BJ (cell line): ENCODE measurements around the gene ABCG5. TPM values are rescaled to one million over a fixed set of nuclear protein-coding genes. Genes with fewer than 3 reads are reported as not detected.

ENCODE experiments used
- CTCF ChIA-PET: fragments of 350-600 bp; formaldehyde crosslinking; extraction: SDS; loops from one replicate; lab custom pipeline; 2021; ENCODE audit warnings: antibody characterized with exemption, inconsistent platforms; lab: Yijun Ruan, JAX
- POLR2A ChIA-PET: fragments of 300-600 bp; sonication (Branson Sonifier 250); formaldehyde crosslinking; extraction: SDS; loops from one replicate; lab custom pipeline; 2021; ENCODE audit warnings: antibody characterized with exemption; lab: Charles Lee
- DNase-seq: peaks from one replicate; pipeline ENCODE4 v3.0.0-alpha.2; 2011; ENCODE audit warnings: low read depth
- H3K27me3 ChIP-seq: 2 replicates; pipeline ENCODE4 v1.6.0; 2011; ENCODE audit warnings: low read length; ENCODE audit not compliant: control insufficient read depth, insufficient read depth
- H3K36me3 ChIP-seq: 2 replicates; pipeline ENCODE4 v1.5.1; 2011; ENCODE audit warnings: low read length; ENCODE audit not compliant: control insufficient read depth, insufficient read depth
- H3K4me3 ChIP-seq: 2 replicates; pipeline ENCODE4 v1.5.1; 2011; ENCODE audit warnings: low read depth, mild to moderate bottlenecking, control low read depth, low read length
- CTCF ChIP-seq: IDR thresholded peaks from 2 replicates; pipeline ENCODE4 v1.5.1; 2011; ENCODE audit warnings: low read depth, mild to moderate bottlenecking, control low read depth, inconsistent platforms, low read length, moderate library complexity; ENCODE audit not compliant: insufficient read depth
- polyA plus RNA-seq: library from polyadenylated mRNA; depleted of rRNA; stranded (reverse); fragments of >200 nt; gene quantifications from 2 replicates; pipeline ENCODE4 v1.2.3, GENCODE V29; 2011

Gene ABCG5
- polyA plus RNA-seq, 1 experiment = not detected

- peak; percentile 9; the same call in 1 of the 2 replicates for TF ChIP-seq CTCF
- no peaks in the 10 kb centered on the region for H3K27me3 ChIP-seq
- 0 out of 2 replicates have a peak, but pooled peaks cover 2% of the 10 kb centered on the region for H3K36me3 ChIP-seq
- H3K4me3 ChIP-seq = no peak overlapping the region
- ChIA-PET CTCF (interaction anchor here (0.7 to 1.6 kb wide), 3 partner anchors 8 to 61 kb away, joined by 3 to 4 read pairs (median 3); partner anchors contain the start of gene DYNC2LI1), POLR2A (interaction anchor here (1.0 kb wide), 1 partner anchor 24 kb away, joined by 3 read pairs; no protein-coding TSS in a partner anchor)
- DNase-seq = no peak
These were observed 40.3 kb downstream of the ABCG5 start for GRCh38 chr2:43798300-43798699.

GRCh38 chr2:43796206-43796605, 42.4 kb downstream of the ABCG5 start:
- Histone ChIP-seq H3K36me3 (0 out of 2 replicates have a peak, but pooled peaks cover 2% of the 10 kb centered on the region), H3K27me3 (no peaks in the 10 kb centered on the region), H3K4me3 (no peak overlapping the region)
- CTCF ChIA-PET = interaction anchor here (0.6 kb wide), 1 partner anchor 63 kb away, joined by 4 read pairs; no protein-coding TSS in a partner anchor
- POLR2A ChIA-PET = no interaction called here
- no peak for DNase-seq
- no peak for TF ChIP-seq CTCF

- Histone ChIP-seq H3K4me3 (no peak overlapping the region), H3K36me3 (0 out of 2 replicates have a peak, but pooled peaks cover 2% of the 10 kb centered on the region), H3K27me3 (no peaks in the 10 kb centered on the region)
- POLR2A ChIA-PET = no interaction called here
- TF ChIP-seq CTCF = no peak
- CTCF ChIA-PET = no interaction called here
- DNase-seq = no peak
These were observed 43.7 kb downstream of the ABCG5 start for GRCh38 chr2:43794956-43795355.

GRCh38 chr2:43792653-43793052, 46.0 kb downstream of the ABCG5 start:
- ChIA-PET POLR2A (no interaction called here), CTCF (no interaction called here)
- no peak for DNase-seq
- 0 out of 2 replicates have a peak, but pooled peaks cover 2% of the 10 kb centered on the region for H3K36me3 ChIP-seq
- H3K27me3 ChIP-seq = no peaks in the 10 kb centered on the region
- no peak for TF ChIP-seq CTCF
- H3K4me3 ChIP-seq = no peak overlapping the region

- DNase-seq = no peak
- CTCF ChIA-PET = no interaction called here
These were observed 47.4 kb downstream of the ABCG5 start for GRCh38 chr2:43791035-43791765.

More at GRCh38 chr2:43791035-43791765, 47.4 kb downstream of the ABCG5 start:
- no peak for TF ChIP-seq CTCF
- no peak overlapping the region for H3K4me3 ChIP-seq
- no peaks in the 10 kb centered on the region for H3K27me3 ChIP-seq
- H3K36me3 ChIP-seq = 0 out of 2 replicates have a peak, but pooled peaks cover 1% of the 10 kb centered on the region
- POLR2A ChIA-PET = no interaction called here
